Aorta (tissue), 5 donors: ENCODE measurements around the gene SNRNP48. TPM values are rescaled to one million over a fixed set of nuclear protein-coding genes. Genes with fewer than 3 reads are reported as not detected.

Source experiments
- ATAC-seq: fragments of 200-7000 bp; cut with Tn5 transposase; one replicate; pipeline ENCODE4 v1.9.1; 2022; ENCODE audit warnings: moderate library complexity; ENCODE audit not compliant: low FRiP score
- DNase-seq, 2 donors: peaks; one replicate each; pipeline ENCODE4 v3.0.0-alpha.2; 2020
- H3K27ac ChIP-seq, 2 donors: one replicate each; pipeline ENCODE4 v1.5.1; 2013; ENCODE audit warnings: low read length in 2 of 2, mild to moderate bottlenecking in 2 of 2, moderate library complexity in 2 of 2, control low read depth in 1 of 2, inconsistent platforms in 1 of 2, low read depth in 1 of 2
- H3K27me3 ChIP-seq, 2 donors: one replicate each; pipeline ENCODE4 v1.6.1; 2013; ENCODE audit warnings: control low read depth in 1 of 2, low read length in 1 of 2, mild to moderate bottlenecking in 1 of 2, moderate library complexity in 1 of 2; ENCODE audit not compliant: insufficient read depth in 2 of 2, control insufficient read depth in 1 of 2
- H3K36me3 ChIP-seq, 2 donors: one replicate each; pipeline ENCODE4 v1.6.1; 2013; ENCODE audit warnings: control low read depth in 1 of 2, low read length in 1 of 2, mild to moderate bottlenecking in 1 of 2; ENCODE audit not compliant: insufficient read depth in 2 of 2, control insufficient read depth in 1 of 2
- H3K4me1 ChIP-seq, 2 donors: one replicate each; pipeline ENCODE4 v1.6.1; 2013; ENCODE audit warnings: low read length in 2 of 2, control low read depth in 1 of 2, mild to moderate bottlenecking in 1 of 2, moderate library complexity in 1 of 2; ENCODE audit not compliant: insufficient read depth in 2 of 2, control insufficient read depth in 1 of 2
- H3K4me3 ChIP-seq, 2 donors: one replicate each; pipeline ENCODE4 v1.5.1; 2013; ENCODE audit warnings: low read length in 2 of 2, control low read depth in 1 of 2, mild to moderate bottlenecking in 1 of 2
- H3K9me3 ChIP-seq: one replicate; pipeline ENCODE4 v1.6.1; 2013; ENCODE audit warnings: mild to moderate bottlenecking, low read length; ENCODE audit not compliant: control insufficient read depth
- WGBS, 2 donors: extraction: QIAGEN DNeasy Blood & Tissue Kit; methylation state at CpG; one replicate each; pipeline ENCODE4 v1.1.7; 2013; 5-methylcytosine and 5-hydroxymethylcytosine counted together
- intact Hi-C, 2 donors: fragments of 100-400 bp; cut with DNase I; formaldehyde crosslinking; loops; one replicate each; pipeline versions ENCODE4 v1.14.2 to v1.15.0; 2022
- polyA plus RNA-seq, 2 donors: library from polyadenylated mRNA; stranded (reverse); fragments of 200-250 nt; gene quantifications; one replicate each; pipeline ENCODE4 v1.2.3, GENCODE V29; 2013
- total RNA-seq, 2 donors: library from RNA; stranded (reverse); fragmentation: NEBNext Ultra II Directional; extraction: Animal tissue kit (Norgen Biotek cat#: 25700); gene quantifications; one replicate each; pipeline ENCODE4 v1.2.1, GENCODE V29; 2021
- donor health status: healthy with polysubstance abuse.
- donor health status: Bipolar disorder and iron deficiency.
- donor health status: DM: no; HTN: no; CAD: no.
- donor health status: DM: no; HTN: no; CAD: no.
- donor health status: DM: yes; HTN: yes; CAD: no.

The SNRNP48 gene
- total and polyA plus RNA-seq, 4 donors = 7.0 to 15.2 (median 8.4) TPM

DNA sequence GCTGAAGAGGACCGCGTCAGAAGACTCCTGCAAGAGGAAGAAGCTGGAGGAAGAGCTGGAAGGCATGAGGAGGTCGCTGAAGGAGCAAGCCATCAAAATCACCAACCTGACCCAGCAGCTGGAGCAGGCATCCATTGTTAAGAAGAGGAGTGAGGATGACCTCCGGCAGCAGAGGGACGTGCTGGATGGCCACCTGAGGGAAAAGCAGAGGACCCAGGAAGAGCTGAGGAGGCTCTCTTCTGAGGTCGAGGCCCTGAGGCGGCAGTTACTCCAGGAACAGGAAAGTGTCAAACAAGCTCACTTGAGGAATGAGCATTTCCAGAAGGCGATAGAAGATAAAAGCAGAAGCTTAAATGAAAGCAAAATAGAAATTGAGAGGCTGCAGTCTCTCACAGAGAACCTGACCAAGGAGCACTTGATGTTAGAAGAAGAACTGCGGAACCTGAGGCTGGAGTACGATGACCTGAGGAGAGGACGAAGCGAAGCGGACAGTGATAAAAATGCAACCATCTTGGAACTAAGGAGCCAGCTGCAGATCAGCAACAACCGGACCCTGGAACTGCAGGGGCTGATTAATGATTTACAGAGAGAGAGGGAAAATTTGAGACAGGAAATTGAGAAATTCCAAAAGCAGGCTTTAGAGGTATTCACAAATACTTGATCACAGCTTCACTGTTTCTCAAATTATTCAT, 8.9 kb upstream of the SNRNP48 start:
- WGBS, 2 donors = 83 to 89% methylated on average over 14 of the region's 14 CpGs
- ATAC-seq = no peak
- Histone ChIP-seq H3K36me3 (no peaks in the 10 kb centered on the region), H3K4me3 (no peak overlapping the region), H3K9me3 (no peaks in the 10 kb centered on the region), H3K27me3 (peaks cover 0 to 1% of the 10 kb centered on the region in 2 donors), H3K27ac (no peak overlapping the region), H3K4me1 (no peaks in the 10 kb centered on the region)
- intact Hi-C loops = no loop called here
- no peak for DNase-seq

DNA sequence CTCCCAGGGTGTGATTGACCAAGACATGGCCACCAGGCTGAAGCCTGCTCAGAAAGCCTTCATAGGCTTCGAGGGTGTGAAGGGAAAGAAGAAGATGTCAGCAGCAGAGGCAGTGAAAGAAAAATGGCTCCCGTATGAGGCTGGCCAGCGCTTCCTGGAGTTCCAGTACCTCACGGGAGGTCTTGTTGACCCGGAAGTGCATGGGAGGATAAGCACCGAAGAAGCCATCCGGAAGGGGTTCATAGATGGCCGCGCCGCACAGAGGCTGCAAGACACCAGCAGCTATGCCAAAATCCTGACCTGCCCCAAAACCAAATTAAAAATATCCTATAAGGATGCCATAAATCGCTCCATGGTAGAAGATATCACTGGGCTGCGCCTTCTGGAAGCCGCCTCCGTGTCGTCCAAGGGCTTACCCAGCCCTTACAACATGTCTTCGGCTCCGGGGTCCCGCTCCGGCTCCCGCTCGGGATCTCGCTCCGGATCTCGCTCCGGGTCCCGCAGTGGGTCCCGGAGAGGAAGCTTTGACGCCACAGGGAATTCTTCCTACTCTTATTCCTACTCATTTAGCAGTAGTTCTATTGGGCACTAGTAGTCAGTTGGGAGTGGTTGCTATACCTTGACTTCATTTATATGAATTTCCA, 4.6 kb upstream of the SNRNP48 start:
- WGBS, 2 donors = 96% methylated on average over 28 of the region's 28 CpGs
- Histone ChIP-seq H3K4me3 (no peak overlapping the region), H3K27me3 (no peaks in the 10 kb centered on the region), H3K36me3 (no peaks in the 10 kb centered on the region), H3K9me3 (no peaks in the 10 kb centered on the region), H3K27ac (no peak overlapping the region), H3K4me1 (no peaks in the 10 kb centered on the region)
- ATAC-seq (no peak), DNase-seq (no peak)
- intact Hi-C loops = no loop called here

DNA sequence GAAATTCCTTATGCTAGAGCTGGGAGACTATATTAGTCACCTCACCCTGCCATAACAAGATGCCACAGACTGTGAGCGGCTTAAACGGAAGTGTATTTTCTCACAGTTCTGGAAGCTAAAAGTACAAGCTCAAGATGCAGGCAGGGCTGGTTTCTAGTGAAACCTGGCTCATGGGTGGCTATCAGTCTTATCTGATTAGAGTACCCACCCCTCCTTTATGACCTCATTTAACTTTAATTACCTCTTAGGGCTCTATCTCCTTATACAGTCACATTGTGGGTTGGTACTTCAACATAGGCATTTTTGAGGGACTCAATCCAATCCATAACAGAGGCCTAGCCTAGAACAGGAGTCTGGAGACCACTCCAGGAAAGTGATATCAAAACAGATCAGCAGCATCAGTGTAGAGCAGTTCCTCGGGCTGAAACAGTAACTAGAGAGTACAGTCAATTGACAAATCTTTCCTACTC, 2.3 kb upstream of the SNRNP48 start:
- H3K9me3 ChIP-seq = no peaks in the 10 kb centered on the region
- no peaks in the 10 kb centered on the region for H3K4me1 ChIP-seq
- no peak overlapping the region for H3K27ac ChIP-seq
- ATAC-seq (no peak), DNase-seq (no peak)
- H3K36me3 ChIP-seq = no peaks in the 10 kb centered on the region
- intact Hi-C loops = no loop called here
- no peaks in the 10 kb centered on the region for H3K27me3 ChIP-seq
- H3K4me3 ChIP-seq = no peak overlapping the region
- 69% methylated on average over 3 of the region's 3 CpGs for WGBS, 2 donors

DNA sequence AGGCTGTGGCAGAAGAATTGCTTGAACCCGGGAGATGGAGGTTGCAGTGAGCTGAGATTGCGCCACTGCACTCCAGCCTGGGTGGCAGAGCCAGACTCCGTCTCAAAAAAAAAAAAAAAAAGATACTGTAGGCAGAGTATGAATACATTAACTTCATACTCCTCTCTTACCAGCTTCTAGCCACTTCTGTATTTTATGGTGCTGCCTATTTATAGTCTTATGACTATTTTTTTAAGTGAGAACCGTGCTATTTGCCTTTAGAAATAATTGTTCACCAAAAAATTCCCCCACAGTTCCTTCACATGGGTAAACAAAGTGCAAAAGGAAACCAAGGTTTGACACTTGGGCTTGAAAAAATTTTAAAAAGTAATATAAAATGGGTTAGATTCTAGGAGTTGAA, 1.5 kb upstream of the SNRNP48 start:
- Histone ChIP-seq H3K27ac (no peak overlapping the region), H3K27me3 (no peaks in the 10 kb centered on the region), H3K4me1 (no peaks in the 10 kb centered on the region), H3K4me3 (no peak overlapping the region), H3K36me3 (no peaks in the 10 kb centered on the region), H3K9me3 (no peaks in the 10 kb centered on the region)
- DNase-seq (no peak), ATAC-seq (no peak)
- 72 to 73% methylated on average over 4 of the region's 4 CpGs for whole genome bisulfite sequencing, 2 donors
- intact Hi-C loops = no loop called here

DNA sequence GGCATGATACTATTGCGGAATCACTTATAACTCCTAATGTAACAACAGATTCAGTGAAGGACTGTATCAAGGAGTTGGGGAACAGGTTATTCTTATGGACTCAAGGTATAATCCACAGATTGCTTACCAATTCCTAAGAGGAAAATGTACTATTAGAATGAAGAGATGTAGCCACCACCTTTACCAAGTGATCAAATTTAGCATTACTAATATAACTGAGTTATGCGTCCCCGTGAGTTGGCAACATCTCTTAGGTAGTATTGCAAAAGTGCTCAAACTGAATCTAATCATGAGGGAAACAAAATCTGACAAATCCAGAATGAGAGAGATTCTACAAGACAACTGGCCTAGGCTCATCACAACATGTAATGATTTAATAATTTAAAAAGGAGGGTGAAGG, 777 bp upstream of the SNRNP48 start:
- intact Hi-C loops = no loop called here
- no peaks in the 10 kb centered on the region for H3K4me1 ChIP-seq
- no peak overlapping the region for H3K27ac ChIP-seq
- H3K27me3 ChIP-seq = no peaks in the 10 kb centered on the region
- WGBS, 2 donors = 64% methylated on average over 3 of the region's 3 CpGs
- H3K4me3 ChIP-seq = no peak overlapping the region
- ATAC-seq (no peak), DNase-seq (no peak)
- no peaks in the 10 kb centered on the region for H3K36me3 ChIP-seq
- no peaks in the 10 kb centered on the region for H3K9me3 ChIP-seq

DNA sequence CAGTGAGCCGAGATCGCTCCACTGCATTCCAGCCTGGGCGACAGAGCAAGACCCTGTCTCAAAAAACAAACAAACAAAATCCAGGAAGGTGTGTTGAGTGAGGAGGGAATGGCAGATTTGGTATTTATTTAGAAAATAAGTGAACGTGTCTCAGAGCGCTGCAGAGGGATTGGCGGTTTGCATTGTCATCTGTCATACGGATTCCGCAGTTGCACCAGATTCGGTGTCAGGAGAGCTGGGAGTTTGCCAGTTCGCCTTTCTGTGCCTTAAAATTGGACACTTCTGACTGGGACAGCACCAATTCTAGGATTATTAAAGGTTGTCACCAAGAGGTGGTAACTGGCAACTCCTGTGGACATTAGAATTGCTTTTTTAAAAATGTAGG, 912 bp downstream of the SNRNP48 start:
- Histone ChIP-seq H3K27me3 (no peaks in the 10 kb centered on the region), H3K4me3 (peak overlapping the region; percentile 33 to 83), H3K4me1 (no peaks in the 10 kb centered on the region), H3K36me3 (no peaks in the 10 kb centered on the region), H3K27ac (no peak overlapping the region), H3K9me3 (no peaks in the 10 kb centered on the region)
- DNase-seq (no peak), ATAC-seq (no peak)
- WGBS, 2 donors = 11 to 15% methylated on average over 10 of the region's 10 CpGs
- intact Hi-C loops = loop anchor here (5.0 to 10.0 kb wide), 2 partner anchors 279 to 286 kb away; partner anchors contain the start of gene SSR1 (in 1 of the 2)

DNA sequence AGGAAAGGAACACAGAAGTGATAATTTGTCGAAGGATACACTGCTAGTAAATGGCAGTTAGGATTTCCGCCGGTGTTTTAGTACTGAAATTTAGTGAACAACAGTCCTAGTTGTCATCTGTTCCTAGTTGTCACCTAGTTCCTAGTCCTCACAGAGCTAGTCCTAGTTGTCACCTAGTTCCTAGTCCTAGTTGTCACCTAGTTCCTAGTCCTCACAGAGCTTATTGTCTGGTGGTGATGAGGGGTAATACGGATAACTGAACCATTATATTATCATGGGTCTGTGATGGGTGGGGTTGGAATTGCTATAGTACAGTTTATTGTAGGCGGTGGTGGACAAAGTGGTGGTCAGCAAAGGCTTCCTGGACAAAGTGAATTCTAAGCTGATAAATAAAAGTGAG, 1.8 kb downstream of the SNRNP48 start:
- DNase-seq = no peak
- H3K4me3 ChIP-seq = no peak overlapping the region
- 97 to 98% methylated on average over 5 of the region's 5 CpGs for WGBS, 2 donors
- no peaks in the 10 kb centered on the region for H3K9me3 ChIP-seq
- no peak for ATAC-seq
- H3K27ac ChIP-seq = no peak overlapping the region
- intact Hi-C loops = loop anchor here (5.0 to 10.0 kb wide), 2 partner anchors 279 to 287 kb away; partner anchors contain the start of gene SSR1 (in 1 of the 2)
- H3K27me3 ChIP-seq = no peaks in the 10 kb centered on the region
- H3K4me1 ChIP-seq = no peaks in the 10 kb centered on the region
- H3K36me3 ChIP-seq = no peaks in the 10 kb centered on the region

DNA sequence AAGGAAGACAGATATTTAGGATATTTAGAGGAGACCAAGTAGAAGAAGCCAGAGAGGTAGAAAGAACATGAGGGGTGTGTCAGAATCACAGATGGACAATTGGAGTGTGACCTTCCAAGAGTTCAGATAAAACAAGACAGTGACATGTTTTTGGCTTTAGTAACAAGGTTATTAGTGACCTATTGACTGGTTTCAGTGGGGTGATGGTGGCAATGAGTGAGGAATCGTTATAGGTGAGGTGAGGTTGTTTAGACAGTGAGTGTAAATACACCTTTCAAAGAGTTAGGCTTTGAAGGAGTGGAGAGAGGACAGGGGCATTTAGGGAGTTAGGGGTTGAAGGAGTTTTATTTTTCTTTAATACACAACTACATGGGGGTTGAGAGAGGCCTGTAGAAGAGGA, 3.2 kb downstream of the SNRNP48 start:
- Histone ChIP-seq H3K9me3 (no peaks in the 10 kb centered on the region), H3K4me1 (no peaks in the 10 kb centered on the region), H3K27ac (no peak overlapping the region), H3K27me3 (no peaks in the 10 kb centered on the region), H3K4me3 (no peak overlapping the region), H3K36me3 (no peaks in the 10 kb centered on the region)
- ATAC-seq = no peak
- intact Hi-C loops = loop anchor here (5.0 to 10.0 kb wide), 2 partner anchors 281 to 288 kb away; partner anchors contain the start of gene SSR1 (in 1 of the 2)
- no peak for DNase-seq
- WGBS, 2 donors = 86 to 90% methylated on average over 1 of the region's 1 CpG
